HG03354 (cell line): ENCODE measurements around the gene DESI2.
"Not testable (repeated sequence)": the region's sequence is repeated elsewhere in the genome, so short reads cannot be mapped to it uniquely, and the experiment has no call there.

Experiments
- ATAC-seq: cut with Tn5 transposase; IDR thresholded peaks from one replicate; pipeline ENCODE4 v1.9.1; 2021; ENCODE audit warnings: mild to moderate bottlenecking; ENCODE audit not compliant: unreplicated experiment, poor library complexity, severe bottlenecking

The DESI2 gene

DNA sequence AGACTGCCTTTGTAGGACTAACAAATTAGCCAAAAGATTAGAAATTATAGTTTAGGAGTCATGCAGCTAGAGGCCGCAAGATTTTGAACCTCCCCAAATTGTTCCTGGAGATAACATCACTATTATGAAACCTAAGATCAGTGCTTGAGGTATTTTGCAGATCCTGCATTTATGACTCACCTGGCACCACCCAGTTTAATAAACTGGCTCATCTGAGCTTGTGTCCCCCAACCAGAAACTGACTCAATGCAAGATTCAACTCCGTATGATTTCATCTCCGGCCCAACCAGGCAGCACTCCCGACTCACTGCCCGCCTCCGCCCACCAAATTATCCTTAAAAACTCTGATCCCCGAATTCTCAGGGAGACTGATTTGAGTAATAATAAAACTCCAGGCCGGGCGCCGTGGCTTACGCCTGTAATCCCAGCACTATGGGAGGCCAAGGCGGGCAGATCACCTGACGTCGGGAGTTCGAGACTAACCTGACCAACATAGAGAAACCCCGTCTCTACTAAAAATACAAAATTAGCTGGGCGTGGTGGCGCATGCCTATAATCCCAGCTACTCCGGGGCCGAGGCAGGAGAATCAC, 87.2 kb downstream of the DESI2 start:
- ATAC-seq: not testable (repeated sequence)

DNA sequence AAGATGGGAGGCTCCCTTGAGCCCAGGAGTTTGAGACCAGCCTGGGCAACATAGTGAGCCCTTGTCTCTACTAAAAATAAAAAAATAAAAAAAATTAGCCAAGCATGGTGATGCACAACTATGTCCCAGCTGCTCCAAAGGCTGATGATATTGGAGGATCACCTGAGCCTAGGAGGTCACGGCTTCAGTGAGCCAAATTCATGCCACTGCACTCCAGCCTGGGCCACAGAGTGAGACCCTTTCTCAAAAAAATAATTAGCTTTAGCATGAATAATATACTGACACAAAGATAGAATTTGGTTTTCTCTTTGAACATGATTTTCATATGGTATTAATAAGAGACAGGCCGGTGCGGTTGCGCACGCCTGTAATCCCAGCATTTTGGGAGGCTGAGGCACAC, 88.8 kb downstream of the DESI2 start:
- no peak for ATAC-seq

DNA sequence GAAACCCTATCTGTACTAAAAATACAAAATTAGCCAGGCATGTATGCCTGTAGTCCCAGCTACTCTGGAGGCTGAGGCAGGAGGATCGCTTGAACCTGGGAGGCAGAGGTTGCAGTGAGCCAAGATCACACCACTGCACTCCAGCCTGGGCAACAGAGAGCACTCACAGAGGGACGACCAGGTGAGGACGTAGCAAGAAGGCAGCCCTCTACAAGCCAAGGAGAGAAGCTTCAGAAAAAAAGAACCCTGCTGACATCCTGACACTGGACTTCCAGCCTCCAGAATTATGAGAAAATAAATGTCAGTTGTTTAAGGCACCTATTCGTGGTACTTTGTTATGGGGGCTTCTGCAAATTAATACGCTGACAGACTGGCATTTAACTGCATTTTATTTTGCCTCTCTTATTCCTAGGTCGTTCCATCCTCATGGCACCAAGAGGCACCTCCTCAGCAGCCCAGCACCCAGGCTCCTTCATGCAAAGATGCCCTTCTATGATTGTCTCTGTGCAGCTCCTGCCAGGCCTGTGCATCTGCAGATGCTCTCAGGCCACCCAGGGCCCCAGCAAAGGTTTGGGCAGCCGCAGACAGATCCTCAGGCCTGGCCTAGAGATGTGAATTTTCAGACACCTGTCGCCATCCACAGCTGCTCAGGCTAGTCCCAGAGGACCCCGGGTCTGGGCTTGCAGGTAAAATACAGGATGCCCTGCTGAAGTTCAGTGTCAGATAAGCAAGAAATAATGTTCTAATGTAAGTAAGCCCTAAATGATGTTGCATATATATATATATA, 96.5 kb downstream of the DESI2 start:
- no peak for ATAC-seq

DNA sequence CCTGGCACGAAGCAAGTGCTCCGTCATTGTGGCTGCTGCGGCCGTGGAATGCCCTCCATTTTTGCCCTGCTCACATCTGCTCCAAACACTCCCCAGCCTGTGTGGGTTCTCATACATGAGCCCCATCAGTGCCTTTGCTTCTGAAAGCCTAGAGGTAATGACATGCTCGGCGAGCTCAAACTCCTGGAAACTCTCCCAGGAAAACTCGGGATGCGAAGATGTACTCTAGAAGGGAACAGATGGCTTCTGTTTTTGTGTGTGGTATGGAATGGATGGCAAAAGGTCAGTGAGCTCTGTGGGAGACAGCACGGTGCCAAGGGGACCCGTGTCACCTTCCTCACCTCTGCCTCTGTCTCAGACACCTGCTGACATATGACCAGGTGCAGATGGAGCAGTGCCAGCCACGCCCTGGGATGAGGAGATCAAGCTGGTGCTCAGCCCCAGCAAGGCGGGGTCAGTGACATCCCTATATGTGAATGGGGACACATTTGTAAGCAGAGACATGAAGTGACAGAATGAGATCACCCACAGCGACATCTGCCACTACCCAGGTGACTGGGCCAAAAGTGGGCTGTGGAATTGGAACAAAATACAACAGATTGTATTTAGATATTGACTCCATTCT, 98.5 kb downstream of the DESI2 start:
- no peak for ATAC-seq

DNA sequence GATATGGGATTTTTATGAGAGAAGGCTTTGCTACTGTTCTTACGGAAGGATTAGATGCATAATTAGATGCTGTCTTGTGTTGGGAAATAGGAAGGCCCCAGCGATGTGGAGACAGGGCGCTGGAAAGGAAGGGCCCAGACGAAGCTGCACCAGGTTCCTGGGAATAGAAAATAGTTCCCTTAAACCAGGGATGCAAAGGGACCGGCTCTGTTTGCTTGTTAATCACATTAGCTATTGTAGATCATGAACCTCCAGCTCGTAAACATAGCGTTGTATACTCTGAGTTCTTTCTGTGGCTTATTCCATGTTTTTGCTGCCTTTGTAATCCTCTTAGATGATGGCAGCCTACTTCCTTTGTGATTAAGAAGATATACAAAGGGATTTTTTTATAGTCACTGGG, 102.7 kb downstream of the DESI2 start:
- no peak for ATAC-seq

DNA sequence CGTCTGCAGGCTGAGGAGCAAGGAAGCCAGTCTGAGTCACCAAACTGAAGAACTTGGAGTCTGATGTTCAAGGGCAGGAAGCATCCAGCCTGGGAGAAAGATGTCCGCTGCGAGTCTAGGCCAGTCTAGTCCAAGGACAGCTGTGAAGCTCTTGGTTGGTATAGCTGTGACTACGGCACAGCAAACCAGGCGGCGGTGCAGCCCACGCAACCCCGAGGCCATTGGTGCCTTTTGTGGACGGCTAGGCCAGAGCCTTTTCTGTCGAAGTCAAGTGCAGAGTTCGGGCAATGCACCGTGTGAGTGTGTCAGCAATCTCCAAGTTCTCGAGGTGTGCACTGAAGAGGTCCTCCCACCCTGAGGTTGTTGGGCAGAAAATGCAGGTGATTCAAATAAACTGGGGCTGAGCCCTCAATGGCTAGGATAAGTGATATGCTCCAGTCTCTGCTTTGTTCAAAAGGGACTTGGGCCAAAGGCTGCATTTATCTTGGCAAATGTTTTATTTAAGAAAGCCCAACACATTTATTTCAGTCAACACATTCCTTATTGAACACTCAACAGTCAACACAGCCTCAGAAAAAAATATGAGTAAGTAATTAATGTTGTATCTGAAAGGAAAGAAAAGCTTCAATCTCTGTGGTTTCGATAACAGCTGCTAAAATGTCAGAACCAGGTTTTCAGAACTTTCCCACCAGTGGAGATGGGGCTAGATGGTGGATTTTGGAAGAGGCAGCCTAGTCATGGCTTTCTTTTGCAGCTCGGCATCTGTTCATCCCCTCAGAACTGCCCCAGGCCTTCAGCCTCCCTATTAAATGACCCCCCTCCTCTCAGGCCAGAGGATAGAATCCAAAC, 104.4 kb downstream of the DESI2 start:
- ATAC-seq: no peak
